Fibroblast of peridontal ligament (primary cell): ENCODE results near the gene GLS.
"Not testable (repeated sequence)": the region's sequence is repeated elsewhere in the genome, so short reads cannot be mapped to it uniquely, and the experiment has no call there.

Experiments used
- DNase-seq: peaks from one replicate; pipeline ENCODE4 v3.0.0-alpha.2; 2010; ENCODE audit errors: extremely low read depth

The GLS gene

GRCh38 chr2:190882856-190883582 is 2.4 kb downstream of the GLS start:
- no peak for DNase-seq

GRCh38 chr2:190885844-190886243 is 5.2 kb downstream of the GLS start:
- DNase-seq: not testable (repeated sequence)

- no peak for DNase-seq
These were observed 6.5 kb downstream of the GLS start for GRCh38 chr2:190887089-190887488.

GRCh38 chr2:190888449-190888848 is 7.8 kb downstream of the GLS start:
- DNase-seq: no peak

- DNase-seq: no peak
These were observed 8.7 kb downstream of the GLS start for GRCh38 chr2:190889175-190889943.

- no peak for DNase-seq
These were observed 10.8 kb downstream of the GLS start for GRCh38 chr2:190891372-190891771.

- no peak for DNase-seq
These were observed 11.3 kb downstream of the GLS start for GRCh38 chr2:190891889-190892288.

GRCh38 chr2:190893157-190893556 is 12.5 kb downstream of the GLS start:
- no peak for DNase-seq

- DNase-seq: no peak
These were observed 15.9 kb downstream of the GLS start for GRCh38 chr2:190896477-190896876.

GRCh38 chr2:190903693-190904450 is 23.3 kb downstream of the GLS start:
- peak; percentile 50 for DNase-seq

- peak; percentile 72 for DNase-seq
These were observed 24.1 kb downstream of the GLS start for GRCh38 chr2:190904640-190905261.

GRCh38 chr2:190908532-190908931 is 27.9 kb downstream of the GLS start:
- no peak for DNase-seq

- DNase-seq: no peak
These were observed 29.1 kb downstream of the GLS start for GRCh38 chr2:190909680-190910079.

GRCh38 chr2:190910341-190911136 is 29.9 kb downstream of the GLS start:
- DNase-seq: peak; percentile 74

GRCh38 chr2:190911813-190912212 is 31.2 kb downstream of the GLS start:
- no peak for DNase-seq

GRCh38 chr2:190912726-190913125 is 32.1 kb downstream of the GLS start:
- peak; percentile 28 for DNase-seq

GRCh38 chr2:190913725-190914124 is 33.1 kb downstream of the GLS start:
- DNase-seq: no peak

GRCh38 chr2:190916829-190917228 is 36.2 kb downstream of the GLS start:
- DNase-seq: no peak

- no peak for DNase-seq
These were observed 39.5 kb downstream of the GLS start for GRCh38 chr2:190920085-190920484.

GRCh38 chr2:190922376-190922775 is 41.8 kb downstream of the GLS start:
- no peak for DNase-seq

GRCh38 chr2:190927301-190927700 is 46.7 kb downstream of the GLS start:
- DNase-seq: peak; percentile 70
